GM19035 (cell line): ENCODE data around the gene CAB39L.

Experiments
- ATAC-seq: cut with Tn5 transposase; IDR thresholded peaks from one replicate; pipeline ENCODE4 v1.9.1; 2021; ENCODE audit not compliant: unreplicated experiment

The CAB39L gene

DNA sequence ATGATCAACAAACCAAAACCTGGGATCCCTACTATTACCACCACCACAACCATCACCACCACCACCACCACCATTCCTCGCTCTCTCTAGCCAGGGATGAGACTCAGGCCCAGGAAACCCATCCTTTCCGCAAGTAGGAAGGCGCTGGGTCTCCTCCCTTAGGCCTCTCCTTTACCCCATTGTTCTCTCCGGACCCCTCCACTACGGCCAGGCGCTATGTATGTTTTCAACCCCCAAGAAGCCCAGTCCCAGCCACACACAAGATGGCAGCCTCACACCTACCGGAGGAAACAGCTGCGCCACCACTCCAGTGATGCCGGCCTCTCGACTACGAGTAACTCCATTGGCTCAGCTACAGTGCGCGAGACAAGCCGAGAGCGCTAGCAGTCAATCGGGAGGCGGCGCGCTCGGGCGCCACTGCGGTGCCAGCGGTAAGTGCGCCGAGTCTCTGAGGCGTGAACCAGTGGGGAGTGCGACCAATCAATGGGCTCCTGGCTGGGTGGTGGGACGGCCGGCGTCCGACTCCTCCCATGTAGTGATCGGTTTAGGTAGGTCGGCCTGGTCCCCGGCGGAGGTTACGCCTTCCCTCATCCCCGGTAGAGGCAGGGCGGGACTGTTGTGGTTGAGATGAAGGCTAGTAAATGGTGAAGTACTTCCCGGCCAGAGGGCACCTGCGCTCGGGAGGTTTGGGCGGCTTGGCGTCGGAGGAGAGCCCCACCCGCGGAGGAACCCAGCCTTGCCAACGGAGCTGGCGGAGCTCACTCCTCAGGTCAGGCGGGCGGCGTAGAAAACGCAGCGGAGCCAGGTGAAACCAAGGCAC, at the start of gene CAB39L, which contains the start of gene SETDB2:
CAB39L (minus strand) TSS at position 361 of the 820 bp plus-strand sequence. CDS start 61,154 bp downstream, outside the sequence.
SETDB2 (plus strand) TSS at position 571 of the 820 bp plus-strand sequence. CDS start 7,620 bp downstream, outside the sequence.
- peak; percentile 93 for ATAC-seq

DNA sequence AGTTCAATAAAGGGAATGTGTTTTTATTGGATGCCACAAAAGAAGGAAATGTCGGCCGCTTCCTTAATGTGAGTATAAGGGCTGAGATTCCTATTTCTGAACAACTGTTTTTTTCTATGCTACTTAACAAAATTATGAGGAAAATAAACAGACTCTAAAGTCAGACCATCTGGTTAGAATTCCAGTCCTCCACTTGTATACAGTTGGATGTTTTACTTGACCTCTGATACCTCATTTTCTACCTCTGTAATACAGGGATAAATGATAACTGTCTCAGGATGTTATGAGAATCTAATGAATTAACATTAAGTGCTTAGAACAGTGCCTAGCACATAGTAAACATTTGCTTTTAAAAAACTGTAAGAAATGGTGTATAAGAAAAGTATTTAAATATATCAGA, 44.7 kb upstream of the CAB39L start:
- no peak for ATAC-seq

DNA sequence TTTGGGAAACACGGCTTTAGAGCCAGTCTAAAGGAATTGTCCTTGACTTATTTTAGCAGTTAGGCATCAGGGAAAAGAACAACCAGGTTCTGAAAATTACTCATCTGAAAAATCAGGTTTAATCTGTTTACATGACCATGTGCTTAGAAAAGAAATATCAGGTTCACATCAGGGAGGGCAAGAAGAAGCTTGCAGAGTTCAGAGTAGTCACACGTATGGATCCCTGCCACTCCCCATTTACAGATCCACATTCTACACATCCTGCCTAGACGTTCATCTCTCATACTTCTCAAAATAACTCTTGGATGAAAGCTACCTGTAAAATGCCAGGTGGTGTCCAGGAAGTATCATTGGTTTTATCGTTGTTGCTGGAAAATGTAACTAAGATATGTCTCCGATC, 37.9 kb upstream of the CAB39L start:
- ATAC-seq, result no peak

DNA sequence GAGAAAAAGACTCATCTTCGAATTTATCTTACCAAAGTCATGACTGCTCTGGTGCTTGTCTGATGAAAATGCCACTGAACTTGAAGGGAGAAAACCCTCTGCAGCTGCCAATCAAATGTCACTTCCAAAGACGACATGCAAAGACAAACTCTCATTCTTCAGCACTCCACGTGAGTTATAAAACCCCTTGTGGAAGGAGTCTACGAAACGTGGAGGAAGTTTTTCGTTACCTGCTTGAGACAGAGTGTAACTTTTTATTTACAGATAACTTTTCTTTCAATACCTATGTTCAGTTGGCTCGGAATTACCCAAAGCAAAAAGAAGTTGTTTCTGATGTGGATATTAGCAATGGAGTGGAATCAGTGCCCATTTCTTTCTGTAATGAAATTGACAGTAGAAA, 32.7 kb upstream of the CAB39L start:
- ATAC-seq, result no peak

DNA sequence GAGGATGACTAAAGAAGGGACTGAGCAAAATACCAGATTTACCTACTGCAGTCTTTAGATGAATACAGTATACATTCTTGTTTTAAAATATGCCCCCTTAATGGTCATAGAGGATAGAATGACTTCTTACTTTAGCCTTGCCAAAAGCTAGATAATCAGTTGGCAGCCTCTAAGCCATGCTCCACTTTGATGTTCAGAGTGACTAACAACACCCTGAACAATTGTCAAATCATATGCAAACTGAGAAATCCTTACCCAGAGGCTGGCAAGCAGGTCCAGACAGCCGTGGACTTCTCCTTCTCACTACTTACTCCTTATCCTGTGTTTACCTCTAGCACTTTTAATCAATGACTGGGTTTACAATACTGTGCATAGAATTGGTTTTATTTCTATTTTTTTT, 28.3 kb upstream of the CAB39L start:
- ATAC-seq, result no peak

DNA sequence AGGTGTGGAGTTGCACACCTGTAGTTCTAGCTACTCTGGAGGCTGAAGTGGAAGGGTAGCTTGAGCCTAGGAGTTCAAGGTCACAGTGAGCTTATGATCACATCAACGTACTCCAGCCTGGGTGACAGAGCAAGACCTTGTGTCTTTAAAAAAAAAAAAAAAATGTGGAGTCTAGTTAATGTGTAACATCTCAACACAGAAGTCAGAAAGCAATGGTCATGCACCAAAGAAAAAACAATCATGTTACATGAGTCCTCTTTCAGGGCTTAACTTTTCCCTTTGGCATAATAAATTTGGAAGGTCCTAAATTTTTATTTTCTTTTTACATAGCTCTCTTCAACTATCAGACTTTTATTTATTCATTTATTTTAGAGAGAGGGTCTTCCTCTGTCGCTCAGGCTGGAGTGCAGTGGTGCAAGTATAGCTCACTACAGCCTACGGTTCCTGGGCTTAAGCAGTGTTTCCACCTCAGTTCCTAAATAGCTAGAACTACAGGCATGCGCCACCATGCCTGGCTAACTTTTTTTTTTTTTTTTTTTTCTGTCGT, 22.5 kb upstream of the CAB39L start:
- ATAC-seq, result no peak

DNA sequence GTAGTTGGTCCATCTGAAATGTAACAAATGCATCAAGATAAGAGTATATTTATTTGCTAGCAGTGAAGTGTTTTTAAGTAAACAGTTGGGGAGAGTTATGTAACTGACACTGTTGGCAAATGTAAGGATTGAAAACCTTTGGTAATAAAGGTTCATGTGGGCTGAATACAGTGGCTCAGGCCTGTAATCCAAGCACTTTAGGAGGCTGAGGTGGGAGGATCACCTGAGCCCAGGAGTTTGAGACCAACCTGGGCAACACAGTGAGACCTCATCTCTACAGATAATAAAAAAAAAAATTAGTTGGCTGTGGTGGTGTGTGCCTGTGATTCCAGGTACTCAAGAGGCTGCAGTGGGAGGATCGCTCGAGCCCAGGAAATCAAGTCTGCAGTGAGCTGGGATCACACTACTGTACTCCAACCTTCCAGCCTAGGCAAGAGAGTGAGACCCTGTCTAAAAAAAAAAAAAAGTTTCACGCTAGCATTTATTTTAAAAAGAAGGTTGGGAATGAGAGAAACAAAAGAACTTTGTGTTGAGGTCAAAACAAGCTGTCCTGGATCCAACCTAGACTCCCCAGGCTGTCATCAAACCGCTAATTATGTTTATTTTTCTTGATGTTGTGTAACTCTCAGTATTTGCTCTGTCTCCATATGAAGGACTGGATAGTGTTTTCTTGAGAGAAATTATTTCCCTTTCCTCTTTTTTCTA, 20.9 kb upstream of the CAB39L start:
- ATAC-seq, result no peak

DNA sequence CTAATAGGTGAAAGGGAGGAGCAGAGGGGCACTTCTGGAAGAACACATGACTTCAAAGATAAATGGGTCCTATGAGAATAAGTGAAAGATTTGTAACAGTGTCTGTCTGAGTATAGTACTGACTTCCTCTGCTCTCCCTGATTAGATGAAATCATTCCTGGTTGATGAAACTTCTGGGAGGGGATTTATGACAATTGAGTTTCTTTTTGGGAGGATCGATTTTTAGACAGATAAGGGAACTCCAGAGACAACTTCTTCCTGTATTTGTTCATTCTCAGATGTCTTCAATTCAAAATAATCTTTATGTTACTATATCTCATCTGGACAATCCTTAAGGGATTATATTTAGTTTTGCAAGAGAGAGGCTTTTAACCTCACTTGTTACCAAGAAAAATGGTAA, 20.2 kb upstream of the CAB39L start:
- ATAC-seq, result no peak

DNA sequence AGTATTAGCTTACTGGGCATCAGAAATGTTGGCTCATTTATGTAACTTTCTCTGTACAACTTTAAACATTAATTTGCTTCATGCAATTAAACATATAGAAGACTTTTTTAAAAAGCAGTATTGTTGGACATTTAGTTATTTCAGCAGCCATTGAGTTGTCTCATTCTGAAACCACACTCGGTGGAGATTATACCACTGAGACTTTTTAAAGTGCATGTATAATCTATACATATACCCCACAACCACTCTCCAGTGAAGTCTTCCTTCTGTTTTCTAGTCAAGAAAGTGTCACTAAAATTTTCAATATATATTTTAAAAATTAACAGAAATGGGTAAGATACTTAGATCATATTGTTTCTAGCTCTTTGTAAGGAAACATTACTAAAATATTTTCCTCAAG, 15.7 kb upstream of the CAB39L start:
- no peak for ATAC-seq

DNA sequence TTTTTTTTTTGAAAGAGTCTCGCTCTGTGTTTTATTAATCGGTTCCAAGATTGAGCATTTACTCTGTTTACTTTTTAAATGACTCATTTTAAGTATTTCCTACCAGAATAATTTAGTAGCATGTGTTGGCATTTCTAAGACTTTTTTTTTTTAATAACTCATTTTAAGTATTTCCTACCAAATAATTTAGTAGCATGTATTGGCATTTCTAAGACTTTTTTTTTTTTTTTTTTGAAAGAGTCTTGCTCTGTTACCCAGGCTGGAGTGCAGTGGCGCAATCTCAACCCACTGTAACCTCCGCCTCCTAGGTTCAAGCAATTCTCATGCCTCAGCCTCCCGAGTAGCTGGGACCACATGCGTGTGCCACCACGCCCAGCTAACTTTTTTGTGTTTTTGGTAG, 13.4 kb upstream of the CAB39L start:
- ATAC-seq, result no peak

DNA sequence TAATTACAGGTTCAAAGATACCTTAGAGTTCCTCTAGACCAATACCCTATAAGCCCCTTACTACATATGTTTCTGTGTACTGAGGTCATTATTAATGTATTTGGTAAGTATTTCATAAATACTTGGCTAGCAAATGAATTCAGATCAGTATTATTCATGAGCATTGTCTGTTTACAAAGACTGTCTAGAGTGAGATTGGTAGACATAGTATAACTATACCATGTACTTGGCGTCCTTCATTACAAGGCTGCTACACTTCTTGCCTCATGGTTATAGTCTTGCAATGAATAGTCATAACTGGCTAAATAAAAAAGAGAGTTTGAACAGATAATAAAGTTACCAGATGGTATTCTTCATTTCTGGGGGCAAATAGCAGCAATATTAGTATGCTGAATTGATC, 12.3 kb upstream of the CAB39L start:
- ATAC-seq, result no peak

DNA sequence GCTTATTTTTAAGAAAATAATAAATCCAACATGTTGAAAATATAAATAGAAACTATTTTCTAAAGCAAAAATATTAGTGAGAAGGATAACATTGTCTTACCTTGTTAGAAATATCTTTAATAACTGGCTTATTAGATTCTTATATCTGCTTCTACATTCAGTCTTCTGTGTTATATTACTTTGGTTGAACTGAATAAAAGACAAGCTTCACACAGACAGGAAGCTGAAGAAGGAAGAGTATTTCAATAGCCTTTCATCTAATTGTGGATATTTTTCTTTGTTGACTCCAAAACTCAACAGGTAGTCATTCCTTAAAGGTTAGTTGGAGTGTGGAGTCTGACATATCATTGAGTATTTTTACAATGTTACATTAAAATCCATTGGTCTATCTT, 11.1 kb upstream of the CAB39L start:
- peak; percentile 21 for ATAC-seq

DNA sequence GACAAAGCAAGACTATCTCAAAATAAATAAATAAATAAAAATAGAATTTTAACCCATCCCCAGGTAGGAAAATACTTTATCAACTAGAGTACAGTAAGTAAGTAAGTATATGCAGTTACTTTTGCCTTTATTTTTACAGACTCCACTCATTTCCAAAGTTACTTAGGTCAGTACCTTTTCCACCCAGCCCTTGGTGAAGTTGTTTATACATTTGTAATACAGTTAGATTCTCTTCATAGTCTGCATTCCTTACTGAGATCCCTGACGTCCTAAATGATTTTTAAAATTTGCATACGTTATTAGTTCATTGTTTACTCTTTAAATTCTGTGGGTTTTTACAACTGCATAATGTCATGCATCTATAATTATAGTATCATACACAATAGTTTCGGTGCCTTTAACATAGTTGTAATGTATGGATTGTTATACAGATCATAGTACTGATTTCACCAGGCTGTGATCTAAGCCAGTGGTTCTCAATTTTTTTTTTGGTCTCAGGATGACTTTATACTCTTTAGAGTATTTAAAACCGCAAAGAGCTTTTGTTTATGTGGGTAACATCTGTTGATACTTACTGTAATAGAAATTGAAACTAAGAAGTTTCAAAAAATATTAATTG, 10.6 kb upstream of the CAB39L start:
- ATAC-seq, result peak; percentile 95

DNA sequence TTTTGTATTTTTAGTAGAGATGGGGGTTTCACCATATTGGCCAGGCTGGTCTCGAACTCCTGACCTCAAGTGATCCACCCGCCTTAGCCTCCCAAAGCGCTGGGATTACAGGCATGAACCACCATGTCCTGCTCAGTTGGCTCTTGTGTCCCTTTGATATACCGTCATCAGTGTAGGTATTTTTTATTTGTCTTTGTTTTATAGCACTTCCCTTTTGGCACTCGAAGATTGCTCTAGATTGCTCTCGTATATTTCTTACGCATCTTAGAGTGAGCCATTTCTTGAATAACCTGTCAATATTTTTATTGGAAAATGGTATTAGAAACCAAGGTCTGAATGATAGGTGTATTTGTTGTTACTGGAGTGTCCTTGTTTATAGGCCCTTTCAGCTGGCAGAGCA, 9.6 kb upstream of the CAB39L start:
- no peak for ATAC-seq

DNA sequence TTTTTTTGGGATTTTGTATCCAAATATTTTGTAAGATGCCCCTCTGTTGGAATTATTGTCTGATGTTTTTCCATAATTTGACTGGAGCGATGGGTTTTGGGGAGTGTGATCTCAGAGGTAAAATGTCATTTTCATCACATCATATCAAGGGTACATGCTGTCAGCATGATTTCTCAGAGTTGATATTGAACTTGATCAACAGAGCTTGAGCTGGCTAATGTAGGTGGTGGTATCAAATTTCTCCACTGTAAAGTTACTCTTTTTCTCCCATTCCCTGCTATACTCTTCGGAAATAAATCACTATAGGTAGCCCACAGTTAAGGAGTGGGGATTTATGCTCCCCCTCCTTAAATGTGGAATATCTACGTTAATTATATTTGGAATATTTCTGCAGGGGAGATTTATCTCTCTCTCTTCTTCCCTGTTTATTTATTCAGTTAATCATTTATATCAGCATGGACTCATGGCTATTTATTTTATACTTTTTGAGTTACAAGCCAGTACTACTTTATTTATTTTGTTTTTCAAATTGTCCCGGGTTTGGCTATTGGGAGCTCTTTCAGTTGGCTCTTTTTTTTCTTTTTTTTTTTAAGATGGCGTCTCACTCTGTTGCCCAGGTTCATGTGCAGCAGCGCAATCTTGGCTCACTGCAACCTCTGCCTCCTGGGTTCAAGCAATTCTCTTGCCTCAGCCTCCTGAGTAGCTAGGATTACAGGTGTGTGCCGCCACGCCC, 9.0 kb upstream of the CAB39L start:
- no peak for ATAC-seq

DNA sequence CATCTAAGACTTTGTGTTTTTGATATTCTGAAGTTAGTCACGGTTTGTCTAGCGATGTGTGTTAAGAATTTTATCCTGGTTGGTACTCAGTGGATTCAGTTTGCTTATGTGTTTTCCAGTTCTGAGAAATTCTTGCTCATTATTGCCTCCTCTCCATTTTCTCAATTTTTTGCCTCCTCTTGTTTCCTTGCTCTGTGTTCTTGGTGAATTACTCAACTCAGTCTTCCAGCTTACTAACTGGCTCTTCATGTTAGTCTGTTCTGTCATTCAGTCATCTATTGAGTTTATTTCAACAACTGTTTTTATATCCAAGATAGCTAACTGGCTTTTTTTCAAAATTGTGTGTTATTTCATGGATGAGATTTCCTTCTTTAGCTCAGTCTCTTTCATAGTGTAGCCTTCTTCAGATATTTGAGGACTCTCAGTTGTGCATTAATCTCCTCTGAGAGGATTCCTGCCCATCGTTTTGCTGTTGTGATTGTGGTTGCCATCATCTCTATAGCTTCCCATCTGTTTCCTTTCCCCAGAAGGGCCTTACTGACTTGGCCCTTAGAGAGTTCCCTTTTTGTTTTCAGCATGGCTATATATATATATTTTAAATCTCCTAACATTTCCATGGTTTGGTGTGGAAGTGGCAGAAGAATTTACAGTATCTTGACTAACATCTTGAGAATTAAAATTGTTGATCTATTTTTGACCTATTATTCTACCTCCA, 6.4 kb upstream of the CAB39L start:
- no peak for ATAC-seq

DNA sequence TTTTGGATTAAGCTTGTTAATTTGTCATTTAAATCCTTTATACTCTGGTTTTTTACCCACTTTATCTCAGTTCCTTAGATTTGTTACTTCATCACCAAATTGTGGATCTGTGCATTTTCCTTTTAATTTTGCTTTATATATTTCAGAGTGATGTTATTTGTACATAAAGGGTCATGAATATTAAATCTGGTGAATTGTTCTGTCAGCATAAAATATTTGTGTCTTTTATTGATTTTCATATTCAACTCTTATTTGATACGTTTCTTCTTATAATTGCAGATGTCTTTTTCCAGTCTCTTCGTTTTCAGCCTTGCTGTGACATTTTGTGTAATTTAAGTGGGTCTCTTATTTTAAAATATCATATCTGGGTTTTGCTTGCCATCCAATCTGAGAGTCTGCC, 4.9 kb upstream of the CAB39L start:
- no peak for ATAC-seq

DNA sequence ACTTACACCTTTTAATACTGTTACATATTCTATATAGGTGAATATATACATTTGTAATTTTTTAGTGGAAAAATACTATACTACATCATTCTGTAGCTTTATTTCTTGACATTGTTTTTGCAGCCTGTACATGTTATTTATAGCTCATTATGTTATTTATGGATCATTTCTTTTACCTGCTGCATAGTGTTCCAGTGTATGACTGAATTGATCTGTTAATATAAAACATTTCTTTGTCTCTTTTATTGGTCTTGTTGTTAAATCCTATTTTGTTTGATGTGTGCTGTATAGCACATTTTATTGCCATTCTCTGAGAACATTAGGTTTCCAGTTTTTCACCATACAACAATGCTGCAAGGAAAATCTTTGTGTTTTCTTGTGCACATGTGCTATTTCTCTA, 2.6 kb upstream of the CAB39L start:
- ATAC-seq, result no peak

DNA sequence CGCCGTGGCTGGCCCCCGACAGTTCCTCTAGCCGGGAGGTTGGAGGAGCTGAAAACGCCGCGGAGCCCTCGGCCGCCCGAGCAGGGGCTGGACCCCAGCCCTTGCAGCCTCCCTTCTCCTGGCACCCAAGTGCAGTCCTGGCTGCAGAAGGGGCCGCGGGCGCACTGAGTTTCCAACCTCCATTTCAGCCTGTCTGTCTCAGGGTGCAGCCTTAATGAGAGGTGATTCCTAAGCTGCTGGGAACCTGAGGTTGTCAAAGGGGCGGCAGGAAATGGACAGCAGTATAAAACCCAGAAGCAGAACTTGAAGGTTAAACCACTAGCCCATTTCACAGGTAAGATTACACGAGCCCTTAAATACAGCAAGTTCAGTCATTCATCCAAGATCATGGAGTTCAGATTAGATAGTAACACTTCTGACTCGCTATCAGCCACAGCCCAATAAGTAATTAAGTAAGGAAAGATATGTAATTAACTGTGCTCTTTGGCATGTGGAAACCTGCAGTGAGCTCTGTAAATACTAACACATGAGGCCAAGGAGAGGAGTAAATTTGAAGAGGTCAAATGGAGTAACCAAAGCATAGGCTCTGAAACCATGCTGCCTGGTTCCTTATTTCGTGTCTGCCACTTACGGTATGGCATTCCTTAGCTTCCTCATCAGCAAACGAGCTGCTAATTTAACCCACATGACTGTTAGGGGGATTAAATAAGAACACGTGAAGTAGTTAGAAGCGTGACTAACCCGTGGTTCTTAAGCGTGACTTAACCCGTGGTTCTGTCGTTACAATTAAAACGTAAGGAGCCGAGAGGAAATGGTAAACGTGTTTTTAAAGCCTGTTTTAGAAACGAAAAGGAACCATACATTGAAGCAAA, 896 bp upstream of the CAB39L start:
- ATAC-seq, result no peak

DNA sequence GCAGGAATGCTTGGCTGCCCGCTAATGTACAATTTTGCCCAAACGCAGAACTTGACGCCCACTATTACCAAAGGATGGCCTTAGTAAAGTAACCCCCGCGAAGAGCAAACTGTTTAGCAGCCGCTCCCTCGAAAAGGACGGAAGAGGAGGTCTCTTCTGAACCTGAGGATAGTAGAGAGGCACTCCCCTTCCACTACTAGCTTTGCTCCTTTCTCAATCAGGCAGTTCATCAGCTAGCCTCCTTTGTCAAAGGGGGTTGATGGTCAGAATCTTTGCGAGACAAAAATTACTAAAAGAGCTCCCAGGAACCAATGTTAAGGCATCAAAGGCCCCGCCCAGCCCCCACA, 534 bp downstream of the CAB39L start:
- no peak for ATAC-seq
